MCF 10A (cell line): ENCODE measurements around the gene ACOXL. TPM values are rescaled to one million over a fixed set of nuclear protein-coding genes. Genes with fewer than 3 reads are reported as not detected.

Experiments used
- BruUV-seq: library from RNA; stranded (reverse); fragments of 400-500 nt; replicated peaks from 2 replicates; lab custom pipeline; 2021; lab: Mats Ljungman, UMichigan
- CTCF ChIA-PET: fragments of 300-600 bp; sonication (Branson Sonifier 250); formaldehyde crosslinking; extraction: SDS; loops from one replicate; lab custom pipeline; 2021; ENCODE audit warnings: antibody characterized with exemption, inconsistent platforms; lab: Yijun Ruan, JAX
- POLR2A ChIA-PET: fragments of 300-600, 350-650 bp; sonication (Branson Sonifier 250); formaldehyde crosslinking; extraction: SDS; loops from one replicate; lab custom pipeline; 2020; ENCODE audit warnings: antibody characterized with exemption, inconsistent platforms; lab: Yijun Ruan, JAX
- DNase-seq: peaks from one replicate; pipeline ENCODE4 v3.0.0-alpha.2; 2018; ENCODE audit not compliant: unreplicated experiment
- H3K27ac Mint-ChIP-seq: one replicate; pipeline ENCODE4 v1.8.0; 2022; ENCODE audit warnings: mild to moderate bottlenecking, low read depth, mixed read lengths; ENCODE audit not compliant: unreplicated experiment
- H3K27me3 Mint-ChIP-seq: one replicate; pipeline ENCODE4 v1.8.0; 2022; ENCODE audit warnings: mixed read lengths; ENCODE audit not compliant: insufficient read depth, unreplicated experiment
- H3K36me3 Mint-ChIP-seq: one replicate; pipeline ENCODE4 v1.8.0; 2022; ENCODE audit warnings: mild to moderate bottlenecking, moderate library complexity, mixed read lengths; ENCODE audit not compliant: insufficient read depth, unreplicated experiment
- H3K4me1 Mint-ChIP-seq: one replicate; pipeline ENCODE4 v1.8.0; 2022; ENCODE audit warnings: mixed read lengths; ENCODE audit not compliant: insufficient read depth, unreplicated experiment
- H3K4me3 Mint-ChIP-seq: one replicate; pipeline ENCODE4 v1.8.0; 2022; ENCODE audit warnings: mild to moderate bottlenecking, moderate library complexity, mixed read lengths; ENCODE audit not compliant: unreplicated experiment
- H3K9me3 Mint-ChIP-seq: one replicate; pipeline ENCODE4 v1.8.0; 2022; ENCODE audit warnings: mixed read lengths; ENCODE audit not compliant: unreplicated experiment
- CTCF ChIP-seq: fragments of 200-600 bp; IDR thresholded peaks from one replicate; pipeline ENCODE4 v1.8.0; 2022; ENCODE audit warnings: antibody characterized with exemption, mild to moderate bottlenecking; ENCODE audit not compliant: unreplicated experiment
- intact Hi-C: fragments of 100-400 bp; cut with micrococcal nuclease; formaldehyde crosslinking; loops from 2 replicates; pipeline ENCODE4 v1.14.1; 2022
- total RNA-seq: library from RNA; stranded (reverse); gene quantifications from 2 replicates; pipeline ENCODE4 v1.2.3, GENCODE V29; 2022

The ACOXL gene
- total RNA-seq, 1 experiment from 2014 or later, result not detected

- no peak overlapping the region for H3K27ac Mint-ChIP-seq
Measured at GRCh38 chr2:111054791-111055691, 322.7 kb downstream of the ACOXL start.

GRCh38 chr2:111055735-111056134, 323.4 kb downstream of the ACOXL start:
- intact Hi-C loops, result loop anchor here (5.0 kb wide), 1 partner anchor 48 kb away; no protein-coding TSS in a partner anchor
- no peak for TF ChIP-seq CTCF
- Mint-ChIP-seq H3K4me3 (no peak overlapping the region), H3K27me3 (peaks cover 79% of the 10 kb centered on the region), H3K36me3 (no peaks in the 10 kb centered on the region), H3K4me1 (no peaks in the 10 kb centered on the region), H3K27ac (no peak overlapping the region), H3K9me3 (peaks cover 11% of the 10 kb centered on the region)
- CTCF ChIA-PET, result no interaction called here
- BruUV-seq, result no TSS peak
- POLR2A ChIA-PET, result interaction anchor here (0.6 kb wide), 1 partner anchor 1410 kb away, joined by 4 read pairs; no protein-coding TSS in a partner anchor
- DNase-seq, result no peak

More at GRCh38 chr2:111054791-111055691, 322.7 kb downstream of the ACOXL start:
- H3K9me3 Mint-ChIP-seq, result peaks cover 7% of the 10 kb centered on the region
- no peaks in the 10 kb centered on the region for H3K36me3 Mint-ChIP-seq
- no peak for TF ChIP-seq CTCF
- ChIA-PET CTCF (interaction anchor here (0.6 kb wide), 1 partner anchor 20 kb away, joined by 3 read pairs; no protein-coding TSS in a partner anchor), POLR2A (no interaction called here)
- H3K4me1 Mint-ChIP-seq, result no peaks in the 10 kb centered on the region
- intact Hi-C loops, result loop anchor here (5.0 kb wide), 1 partner anchor 48 kb away; no protein-coding TSS in a partner anchor
- no peak overlapping the region for H3K4me3 Mint-ChIP-seq
- H3K27me3 Mint-ChIP-seq, result peaks cover 79% of the 10 kb centered on the region
- BruUV-seq, result no TSS peak
- DNase-seq, result no peak

GRCh38 chr2:111057045-111057444, 324.7 kb downstream of the ACOXL start:
- intact Hi-C loops, result loop anchor here (5.0 kb wide), 1 partner anchor 50 kb away; no protein-coding TSS in a partner anchor
- no TSS peak for BruUV-seq
- ChIA-PET CTCF (interaction anchor here (0.7 kb wide), 1 partner anchor 197 kb away, joined by 3 read pairs; no protein-coding TSS in a partner anchor), POLR2A (interaction anchor here (1.2 kb wide), 1 partner anchor 17 kb away, joined by 3 read pairs; no protein-coding TSS in a partner anchor)
- H3K4me3 Mint-ChIP-seq, result no peak overlapping the region
- H3K27me3 Mint-ChIP-seq, result peaks cover 82% of the 10 kb centered on the region
- H3K4me1 Mint-ChIP-seq, result no peaks in the 10 kb centered on the region
- no peak for TF ChIP-seq CTCF
- H3K27ac Mint-ChIP-seq, result no peak overlapping the region
- H3K36me3 Mint-ChIP-seq, result no peaks in the 10 kb centered on the region
- no peak for DNase-seq
- H3K9me3 Mint-ChIP-seq, result peaks cover 14% of the 10 kb centered on the region

DNA sequence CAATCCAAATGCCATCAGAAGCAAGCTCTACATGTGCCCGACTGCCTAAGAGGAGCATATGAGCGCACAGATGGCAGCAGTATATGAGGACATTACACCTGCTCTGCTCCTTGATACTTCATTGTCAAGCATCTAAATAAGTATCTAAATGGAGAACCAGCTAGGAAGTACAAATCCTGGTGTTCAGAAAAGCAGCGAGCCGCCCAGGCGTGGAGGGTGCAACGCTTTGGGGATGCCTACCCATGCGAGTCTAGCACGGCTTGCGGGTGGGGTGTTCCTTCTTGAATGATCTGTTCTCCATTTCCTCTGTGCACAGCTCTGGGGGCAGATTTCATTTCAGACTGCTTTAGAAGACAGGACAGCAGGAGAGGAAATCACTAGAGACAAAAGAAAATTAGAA, 325.3 kb downstream of the ACOXL start:
- no peak for TF ChIP-seq CTCF
- ChIA-PET CTCF (interaction anchor here (0.6 kb wide), 1 partner anchor 45 kb away, joined by 3 read pairs; no protein-coding TSS in a partner anchor), POLR2A (interaction anchor here (1.2 kb wide), 1 partner anchor 18 kb away, joined by 3 read pairs; no protein-coding TSS in a partner anchor)
- BruUV-seq, result no TSS peak
- no peak overlapping the region for H3K27ac Mint-ChIP-seq
- DNase-seq, result no peak
- peaks cover 14% of the 10 kb centered on the region for H3K9me3 Mint-ChIP-seq
- no peaks in the 10 kb centered on the region for H3K36me3 Mint-ChIP-seq
- intact Hi-C loops, result loop anchor here (5.0 kb wide), 1 partner anchor 50 kb away; no protein-coding TSS in a partner anchor
- H3K27me3 Mint-ChIP-seq, result peaks cover 75% of the 10 kb centered on the region
- no peaks in the 10 kb centered on the region for H3K4me1 Mint-ChIP-seq
- H3K4me3 Mint-ChIP-seq, result no peak overlapping the region
